ENCODE results near the gene USP12. TPM values are rescaled to one million over a fixed set of nuclear protein-coding genes. Genes with fewer than 3 reads are reported as not detected.

The USP12 gene
- total RNA-seq, 4 donors from 2014 or later, result 28.7 to 31.2 (median 29.7) TPM

DNA sequence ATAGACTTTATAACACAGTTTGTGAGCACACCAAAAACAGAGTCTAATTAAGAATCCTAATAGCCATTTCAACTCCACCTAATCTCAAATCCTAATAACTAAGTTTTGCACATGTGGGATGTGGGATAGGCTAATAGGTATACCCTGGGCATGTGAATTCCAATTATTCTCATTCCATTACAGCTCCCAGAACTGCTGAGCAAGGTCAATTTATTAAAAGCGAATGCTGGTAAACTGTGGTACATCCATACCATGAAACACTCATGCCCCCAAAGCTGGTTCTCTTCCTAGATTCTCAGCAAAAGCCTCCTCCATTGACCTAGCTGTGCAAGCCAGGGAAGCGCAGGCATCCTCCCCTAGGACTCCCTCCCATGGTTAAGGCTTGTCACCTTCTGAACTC lies 113.8 kb downstream of the USP12 start:
- H3K27ac ChIP-seq, result no peak overlapping the region

DNA sequence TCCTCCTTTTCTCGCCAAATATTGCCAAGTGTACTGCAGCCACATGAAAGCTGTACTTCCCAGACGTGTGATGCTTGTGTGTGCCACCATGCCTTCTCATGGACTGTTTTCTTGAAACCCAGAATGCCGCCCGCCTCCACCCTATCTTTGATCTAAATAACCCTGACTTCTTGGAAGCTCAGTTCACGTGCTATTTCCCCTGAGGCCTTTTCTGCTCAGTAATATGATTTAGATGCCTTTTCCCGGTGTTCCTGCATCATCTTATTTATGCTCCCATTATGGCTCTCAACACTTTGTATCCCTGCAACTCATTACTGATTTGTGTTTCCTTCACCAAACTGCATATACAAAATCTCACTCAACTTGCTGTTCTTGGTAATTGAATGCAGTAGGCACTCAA lies 116.1 kb downstream of the USP12 start:
- Histone ChIP-seq H3K4me3 (no peak overlapping the region), H3K36me3 (no peaks in the 10 kb centered on the region), H3K27me3 (no peaks in the 10 kb centered on the region), H3K4me1 (no peaks in the 10 kb centered on the region), H3K9me3 (no peaks in the 10 kb centered on the region), H3K27ac (no peak overlapping the region)
- no peak for DNase-seq
- TF ChIP-seq POLR2A (IDR thresholded peaks at IDR 0.05), result no peak
- TF ChIP-seq, protein P1, sequence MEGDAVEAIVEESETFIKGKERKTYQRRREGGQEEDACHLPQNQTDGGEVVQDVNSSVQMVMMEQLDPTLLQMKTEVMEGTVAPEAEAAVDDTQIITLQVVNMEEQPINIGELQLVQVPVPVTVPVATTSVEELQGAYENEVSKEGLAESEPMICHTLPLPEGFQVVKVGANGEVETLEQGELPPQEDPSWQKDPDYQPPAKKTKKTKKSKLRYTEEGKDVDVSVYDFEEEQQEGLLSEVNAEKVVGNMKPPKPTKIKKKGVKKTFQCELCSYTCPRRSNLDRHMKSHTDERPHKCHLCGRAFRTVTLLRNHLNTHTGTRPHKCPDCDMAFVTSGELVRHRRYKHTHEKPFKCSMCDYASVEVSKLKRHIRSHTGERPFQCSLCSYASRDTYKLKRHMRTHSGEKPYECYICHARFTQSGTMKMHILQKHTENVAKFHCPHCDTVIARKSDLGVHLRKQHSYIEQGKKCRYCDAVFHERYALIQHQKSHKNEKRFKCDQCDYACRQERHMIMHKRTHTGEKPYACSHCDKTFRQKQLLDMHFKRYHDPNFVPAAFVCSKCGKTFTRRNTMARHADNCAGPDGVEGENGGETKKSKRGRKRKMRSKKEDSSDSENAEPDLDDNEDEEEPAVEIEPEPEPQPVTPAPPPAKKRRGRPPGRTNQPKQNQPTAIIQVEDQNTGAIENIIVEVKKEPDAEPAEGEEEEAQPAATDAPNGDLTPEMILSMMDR (IDR thresholded peaks at IDR 0.05), result no peak

More for the DNA sequence above, 113.8 kb downstream of the USP12 start:
- no peak overlapping the region for H3K4me3 ChIP-seq
- H3K9me3 ChIP-seq, result no peaks in the 10 kb centered on the region
- H3K4me1 ChIP-seq, result no peaks in the 10 kb centered on the region
- no peaks in the 10 kb centered on the region for H3K27me3 ChIP-seq
- no peak for DNase-seq
- no peak for TF ChIP-seq POLR2A (IDR thresholded peaks at IDR 0.05)
- TF ChIP-seq, protein P1 (IDR thresholded peaks at IDR 0.05), result no peak
- H3K36me3 ChIP-seq, result no peaks in the 10 kb centered on the region

DNA sequence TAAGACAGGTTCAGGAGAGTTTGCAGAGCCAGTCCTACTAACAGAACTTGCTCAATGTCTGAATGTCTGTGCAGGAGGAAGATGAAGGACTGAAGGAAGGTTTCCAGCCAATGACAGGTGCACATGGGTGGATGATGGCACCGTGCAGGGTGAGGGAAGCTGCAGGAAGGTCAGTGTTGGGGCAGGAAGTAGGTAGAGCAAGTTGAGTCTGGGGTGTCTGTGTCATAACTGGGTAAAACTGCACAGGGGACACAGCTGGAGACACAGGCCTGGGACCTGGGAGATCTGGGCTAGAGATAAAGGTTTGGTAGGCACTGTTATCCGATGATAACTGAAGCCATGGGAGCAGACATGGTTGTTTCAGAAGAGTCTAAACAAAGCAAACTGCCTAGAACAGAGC lies 116.9 kb downstream of the USP12 start:
- H3K27me3 ChIP-seq, result no peaks in the 10 kb centered on the region
- no peak overlapping the region for H3K4me3 ChIP-seq
- no peaks in the 10 kb centered on the region for H3K9me3 ChIP-seq
- DNase-seq, result no peak
- H3K36me3 ChIP-seq, result no peaks in the 10 kb centered on the region
- H3K4me1 ChIP-seq, result no peaks in the 10 kb centered on the region
- no peak overlapping the region for H3K27ac ChIP-seq
- TF ChIP-seq, protein P1 (IDR thresholded peaks at IDR 0.05), result no peak
- TF ChIP-seq POLR2A (IDR thresholded peaks at IDR 0.05), result no peak

DNA sequence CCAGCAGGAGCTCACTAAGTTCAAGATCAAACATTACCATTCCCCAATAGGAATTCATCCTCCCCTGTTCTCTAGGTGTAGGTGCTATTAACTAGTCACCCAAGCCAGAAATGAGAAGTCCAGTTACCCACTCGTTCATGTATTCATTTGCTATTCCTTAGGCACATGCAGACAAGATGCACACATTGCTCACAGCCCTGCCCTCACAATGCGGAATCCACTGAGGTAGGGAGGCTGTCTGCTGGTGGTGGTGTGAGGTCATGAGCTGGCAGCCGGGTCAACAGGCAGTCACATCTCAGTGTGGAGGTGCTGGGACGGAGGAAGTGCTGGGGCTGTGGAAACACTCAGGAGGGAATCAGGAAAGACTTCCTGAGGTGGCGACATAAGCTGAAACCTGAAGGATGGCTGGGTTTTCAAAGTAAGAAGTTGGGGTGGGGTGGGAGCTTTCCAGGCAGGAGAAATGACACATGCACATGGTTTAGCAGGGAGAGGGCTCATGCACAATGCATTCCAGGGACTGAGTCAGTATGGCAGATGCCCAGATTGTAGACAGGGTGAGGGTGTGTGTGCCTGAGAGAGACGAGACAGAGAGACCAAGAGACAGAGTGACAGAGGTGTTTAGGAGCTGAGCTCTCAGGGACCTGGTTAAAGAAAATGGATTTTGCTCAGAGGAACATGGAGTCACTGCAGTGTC lies 117.6 kb downstream of the USP12 start:
- Histone ChIP-seq H3K27me3 (no peaks in the 10 kb centered on the region), H3K4me1 (no peaks in the 10 kb centered on the region), H3K27ac (no peak overlapping the region), H3K36me3 (no peaks in the 10 kb centered on the region), H3K4me3 (no peak overlapping the region), H3K9me3 (no peaks in the 10 kb centered on the region)
- TF ChIP-seq POLR2A (IDR thresholded peaks at IDR 0.05), result no peak
- TF ChIP-seq, protein P1 (IDR thresholded peaks at IDR 0.05), result no peak
- DNase-seq, result no peak

DNA sequence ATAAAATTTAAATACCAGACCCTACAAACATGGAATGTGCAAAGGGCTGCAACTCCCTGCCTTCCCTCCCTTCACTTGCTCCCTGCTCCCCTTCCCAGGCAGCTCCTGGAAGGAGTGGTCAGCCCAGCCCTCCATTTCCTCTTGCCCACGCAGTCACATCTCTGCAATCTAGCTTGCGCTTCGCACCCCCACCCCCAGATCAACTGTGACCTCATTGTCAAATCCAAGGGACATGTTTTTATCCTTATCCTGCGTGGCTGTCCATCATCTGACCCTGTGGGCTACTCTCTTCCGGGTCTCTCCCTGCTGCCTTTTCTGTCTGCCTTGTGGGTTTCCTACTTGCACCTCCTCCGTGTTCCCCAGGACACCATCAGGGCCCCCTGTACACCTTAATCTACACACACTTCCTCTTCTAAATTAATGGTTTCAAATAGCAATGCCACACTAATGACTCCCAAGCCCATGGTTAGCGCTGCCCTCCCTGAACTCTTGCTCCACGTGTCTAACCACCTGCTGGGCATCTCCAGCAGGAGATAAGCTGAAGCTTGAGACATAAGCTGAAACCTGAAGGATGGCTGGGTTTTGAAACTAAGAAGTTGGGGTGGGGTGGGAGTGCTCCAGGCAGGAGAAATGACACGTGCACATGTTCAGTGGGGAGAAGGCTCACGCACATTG lies 118.3 kb downstream of the USP12 start:
- H3K27ac ChIP-seq, result no peak overlapping the region
- TF ChIP-seq, protein P1 (IDR thresholded peaks at IDR 0.05), result no peak
- no peaks in the 10 kb centered on the region for H3K27me3 ChIP-seq
- H3K36me3 ChIP-seq, result no peaks in the 10 kb centered on the region
- H3K9me3 ChIP-seq, result no peaks in the 10 kb centered on the region
- no peak overlapping the region for H3K4me3 ChIP-seq
- no peak for DNase-seq
- no peaks in the 10 kb centered on the region for H3K4me1 ChIP-seq

All from Peyer's patch (tissue), 4 donors.